ENCODE results near the gene THOC5.
"Not testable (repeated sequence)": the region's sequence is repeated elsewhere in the genome, so short reads cannot be mapped to it uniquely, and the experiment has no call there.

THOC5 gene

DNA sequence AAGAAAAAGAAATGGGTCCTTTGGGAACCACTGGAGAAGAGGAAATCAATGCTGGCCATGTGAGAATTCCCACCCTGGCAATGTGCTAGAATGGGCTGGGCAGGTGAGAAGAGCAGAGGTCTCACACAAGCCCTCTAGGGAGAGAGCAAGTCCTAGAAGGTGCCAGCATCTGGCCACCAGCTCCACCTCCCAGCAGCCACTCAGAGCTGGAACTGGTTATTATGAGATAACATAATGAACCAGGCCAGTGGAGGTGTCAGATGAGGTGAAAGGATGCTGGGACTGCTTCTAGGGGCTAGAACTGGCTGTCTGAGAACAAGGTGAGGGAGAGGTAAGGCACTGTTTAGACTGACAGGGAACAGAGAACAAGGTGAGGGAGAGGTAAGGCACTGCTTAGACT is 44.3 kb downstream of the THOC5 start:
- DNase-seq (ENCODE audit: low spot score): no peak

- DNase-seq (ENCODE audit: low spot score): peak; percentile 83
These were observed 49.7 kb downstream of the THOC5 start for GRCh38 chr22:29503811-29504372.

- no peak for DNase-seq (ENCODE audit: low spot score)
These were observed 53.7 kb downstream of the THOC5 start for GRCh38 chr22:29499852-29500251.

- DNase-seq (ENCODE audit: low spot score): no peak
These were observed 59.9 kb downstream of the THOC5 start for GRCh38 chr22:29493636-29494035.

- DNase-seq (ENCODE audit: low spot score): no peak
These were observed 62.5 kb downstream of the THOC5 start for GRCh38 chr22:29491012-29491411.

GRCh38 chr22:29489127-29489780 is 64.3 kb downstream of the THOC5 start:
- not testable (repeated sequence) for DNase-seq (ENCODE audit: low spot score)

DNA sequence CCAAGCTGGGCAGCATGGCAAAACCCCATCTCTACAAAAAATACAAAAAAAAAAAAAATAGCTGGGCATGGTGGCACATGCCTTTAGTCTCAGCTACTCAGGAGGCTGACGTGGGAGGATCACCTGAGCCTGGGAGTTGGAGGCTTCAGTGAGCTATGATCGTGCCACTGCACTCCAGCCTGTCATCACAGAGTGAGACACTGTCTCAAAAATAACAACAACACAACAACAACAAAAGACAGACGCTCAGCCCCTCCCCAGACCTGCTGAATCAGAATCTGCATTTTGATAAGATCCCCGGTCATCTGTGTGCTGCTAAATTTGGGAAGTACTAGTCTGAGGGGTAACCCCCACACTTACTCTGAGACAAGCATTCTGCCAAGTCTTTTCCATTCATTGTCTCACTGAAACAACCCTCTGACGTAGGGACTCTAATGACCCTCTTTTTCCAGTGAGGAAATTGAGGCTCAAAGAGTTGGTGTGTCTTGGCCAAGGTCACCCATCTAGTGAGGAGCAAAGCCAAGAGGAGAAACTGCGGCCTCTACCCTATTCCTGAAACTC is 66.1 kb downstream of the THOC5 start:
- DNase-seq (ENCODE audit: low spot score): no peak

DNA sequence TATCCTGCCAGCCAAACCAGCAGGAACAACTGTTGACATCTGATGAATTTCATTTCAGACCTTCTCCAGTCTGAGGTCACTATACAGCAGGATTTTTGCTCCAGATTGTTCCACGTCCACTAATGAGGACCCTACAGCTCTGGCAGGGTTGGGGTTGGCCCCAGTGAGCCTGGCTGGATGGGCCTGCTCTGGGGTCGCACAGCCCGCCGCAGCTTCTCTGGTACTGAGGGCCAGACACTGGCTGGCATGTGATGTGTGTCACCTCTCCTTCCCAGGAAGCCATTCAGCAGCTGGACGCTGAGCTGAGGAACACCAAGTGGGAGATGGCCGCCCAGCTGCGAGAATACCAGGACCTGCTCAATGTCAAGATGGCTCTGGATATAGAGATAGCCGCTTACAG is 68.1 kb downstream of the THOC5 start:
- no peak for DNase-seq (ENCODE audit: low spot score)

GRCh38 chr22:29484642-29485041 is 68.9 kb downstream of the THOC5 start:
- no peak for DNase-seq (ENCODE audit: low spot score)

- DNase-seq (ENCODE audit: low spot score): no peak
These were observed 70.3 kb downstream of the THOC5 start for GRCh38 chr22:29483254-29483653.

- DNase-seq (ENCODE audit: low spot score): no peak
These were observed 70.8 kb downstream of the THOC5 start for GRCh38 chr22:29482726-29483125.

- DNase-seq (ENCODE audit: low spot score): no peak
These were observed 71.3 kb downstream of the THOC5 start for GRCh38 chr22:29482253-29482652.

GRCh38 chr22:29481265-29482000 is 72.1 kb downstream of the THOC5 start:
- no peak for DNase-seq (ENCODE audit: low spot score)

- peak; percentile 40 for DNase-seq (ENCODE audit: low spot score)
These were observed 72.9 kb downstream of the THOC5 start for GRCh38 chr22:29480512-29481264.

DNA sequence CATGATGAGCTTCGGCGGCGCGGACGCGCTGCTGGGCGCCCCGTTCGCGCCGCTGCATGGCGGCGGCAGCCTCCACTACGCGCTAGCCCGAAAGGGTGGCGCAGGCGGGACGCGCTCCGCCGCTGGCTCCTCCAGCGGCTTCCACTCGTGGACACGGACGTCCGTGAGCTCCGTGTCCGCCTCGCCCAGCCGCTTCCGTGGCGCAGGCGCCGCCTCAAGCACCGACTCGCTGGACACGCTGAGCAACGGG is 73.4 kb downstream of the THOC5 start:
- DNase-seq (ENCODE audit: low spot score): no peak

DNA sequence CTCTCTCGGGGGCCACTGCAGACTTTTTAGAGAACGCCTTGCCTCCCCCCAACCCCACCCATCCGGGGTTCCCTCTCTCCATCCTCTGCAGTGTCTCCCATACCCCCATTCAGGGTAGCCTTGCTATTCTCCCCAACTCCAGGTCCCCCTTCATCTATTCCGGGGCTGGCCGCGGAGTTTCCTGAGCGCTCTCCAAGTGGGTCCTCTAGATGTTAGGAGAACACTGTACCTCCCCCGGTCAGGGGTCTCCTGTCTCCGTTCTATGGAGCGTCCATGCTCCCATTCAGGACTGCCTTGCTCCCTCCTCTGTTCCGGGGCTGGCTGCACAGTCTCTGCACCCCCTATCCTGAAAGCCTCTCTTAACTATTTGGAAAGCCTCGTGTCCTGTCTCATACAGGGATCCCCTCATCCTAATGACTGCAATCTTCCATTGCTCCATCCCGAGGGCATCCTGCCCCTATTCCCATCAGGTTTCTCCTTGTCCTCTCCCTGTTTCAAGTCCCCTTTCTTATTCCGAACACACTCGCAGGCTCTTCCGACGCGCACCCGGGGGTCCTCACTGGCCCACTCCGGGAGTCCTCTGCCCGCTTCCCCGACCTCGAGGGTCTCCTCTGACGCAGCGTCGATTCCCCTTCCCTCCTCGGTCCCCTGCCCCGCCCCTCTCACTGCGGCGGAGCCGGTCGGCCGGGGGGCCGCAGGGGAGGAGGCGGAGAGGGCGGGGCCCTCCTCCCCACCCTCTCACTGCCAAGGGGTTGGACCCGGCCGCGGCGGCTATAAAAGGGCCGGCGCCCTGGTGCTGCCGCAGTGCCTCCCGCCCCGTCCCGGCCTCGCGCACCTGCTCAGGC is 73.9 kb downstream of the THOC5 start, which contains the start of gene NEFH:
TSS of gene NEFH (plus strand) at position 802 of the 845 bp plus-strand sequence. CDS start 45 bp downstream, outside the sequence.
- no peak for DNase-seq (ENCODE audit: low spot score)

DNA sequence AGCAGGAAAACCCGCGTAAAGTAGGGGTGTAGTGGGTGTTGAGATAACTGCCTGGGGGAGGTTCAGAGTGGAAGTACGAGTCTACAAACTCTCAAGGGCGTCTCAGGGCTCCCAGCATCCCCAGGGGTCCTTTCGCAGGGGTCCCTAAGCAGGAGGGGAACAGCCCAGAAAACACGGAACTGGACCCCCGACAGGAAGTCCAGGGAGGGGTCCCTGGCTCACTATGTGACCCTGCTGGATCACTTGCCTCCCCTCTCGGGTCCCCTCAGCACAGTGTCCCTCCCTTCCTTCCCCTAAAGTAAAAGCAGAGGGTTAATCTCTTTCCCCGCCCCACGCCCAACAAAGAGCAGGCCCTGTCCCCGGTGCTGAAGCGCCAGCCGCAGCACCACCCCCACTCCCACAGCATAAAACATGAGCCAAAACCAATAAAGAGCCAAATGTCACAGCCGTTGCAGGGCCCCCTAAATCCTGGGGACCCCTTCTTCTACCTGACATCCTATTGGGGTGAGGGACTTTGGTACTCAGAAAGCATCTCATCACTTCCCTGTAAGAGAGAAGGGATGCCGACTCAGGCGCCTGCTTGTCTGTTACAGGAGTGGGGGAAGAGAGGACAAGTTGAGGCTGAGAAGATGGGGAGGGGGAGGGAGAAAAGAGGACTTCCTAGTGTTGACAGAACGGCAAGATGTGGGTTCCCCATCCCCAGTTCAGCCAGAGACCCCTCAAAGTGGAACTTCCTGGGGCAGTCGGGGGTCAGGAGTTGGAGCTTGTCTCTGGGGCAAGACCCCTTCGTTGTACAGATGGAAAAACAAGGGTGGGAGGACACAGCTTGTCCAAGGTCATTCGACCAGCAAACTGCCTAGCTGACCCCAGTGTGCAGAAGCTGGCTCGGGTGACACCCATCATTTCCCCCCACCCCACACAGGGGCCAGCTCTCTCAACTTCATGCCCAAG is 75.0 kb downstream of the THOC5 start:
- peak; percentile 55 for DNase-seq (ENCODE audit: low spot score)

GRCh38 chr22:29477723-29478318 is 75.7 kb downstream of the THOC5 start:
- DNase-seq (ENCODE audit: low spot score): no peak

GRCh38 chr22:29476116-29476515 is 77.4 kb downstream of the THOC5 start:
- no peak for DNase-seq (ENCODE audit: low spot score)

DNA sequence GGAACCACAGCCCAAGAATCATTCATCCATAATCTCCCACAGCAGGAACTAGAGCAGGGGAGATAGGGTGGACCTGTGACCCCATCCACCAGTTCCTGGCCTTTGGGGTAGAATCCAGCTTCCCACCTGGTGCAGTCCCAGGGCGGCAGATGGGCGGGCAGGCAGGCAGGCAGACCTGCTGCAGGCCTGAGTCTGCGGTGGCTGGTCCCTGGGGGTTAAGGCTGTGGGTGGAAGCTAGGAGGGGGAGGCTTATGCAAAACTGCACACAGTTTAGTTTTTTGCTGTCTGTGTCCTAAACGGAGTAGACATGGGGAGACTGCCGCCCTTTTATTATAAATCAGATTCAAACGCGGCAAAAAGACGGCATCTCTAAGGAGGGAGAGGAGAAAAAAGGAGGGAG is 78.0 kb downstream of the THOC5 start:
- DNase-seq (ENCODE audit: low spot score): no peak
